ENCODE results near the gene IL1RN.

IL1RN gene

DNA sequence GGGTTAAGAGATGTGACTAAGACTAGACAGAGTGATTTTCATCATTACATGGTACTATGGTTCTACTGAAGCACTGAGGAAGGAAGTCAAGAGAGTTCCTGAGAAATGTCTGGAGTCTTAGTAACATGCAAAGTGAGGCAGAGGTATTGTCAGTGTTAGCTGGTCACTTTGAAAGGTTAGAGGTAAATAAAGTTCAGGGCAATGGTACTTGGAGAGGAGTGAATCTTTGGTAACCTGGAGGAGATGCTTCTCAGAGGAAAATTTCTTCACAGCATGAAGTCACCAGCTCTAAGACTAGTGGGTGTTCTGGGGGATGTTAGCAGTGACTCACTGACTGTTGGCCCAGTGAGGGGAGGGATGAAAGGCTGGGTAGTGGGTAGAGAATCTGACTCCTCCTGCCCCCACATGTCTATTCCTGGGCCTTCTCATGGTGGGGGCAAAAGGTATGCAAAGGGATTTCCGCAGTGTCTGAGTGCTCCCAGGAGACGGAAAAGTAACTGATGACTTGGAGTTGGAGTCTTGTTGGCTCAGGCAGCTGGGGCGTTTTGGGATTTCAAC, 23.3 kb upstream of the IL1RN start:
- DNase-seq (ENCODE audit: low spot score) = no peak

DNA sequence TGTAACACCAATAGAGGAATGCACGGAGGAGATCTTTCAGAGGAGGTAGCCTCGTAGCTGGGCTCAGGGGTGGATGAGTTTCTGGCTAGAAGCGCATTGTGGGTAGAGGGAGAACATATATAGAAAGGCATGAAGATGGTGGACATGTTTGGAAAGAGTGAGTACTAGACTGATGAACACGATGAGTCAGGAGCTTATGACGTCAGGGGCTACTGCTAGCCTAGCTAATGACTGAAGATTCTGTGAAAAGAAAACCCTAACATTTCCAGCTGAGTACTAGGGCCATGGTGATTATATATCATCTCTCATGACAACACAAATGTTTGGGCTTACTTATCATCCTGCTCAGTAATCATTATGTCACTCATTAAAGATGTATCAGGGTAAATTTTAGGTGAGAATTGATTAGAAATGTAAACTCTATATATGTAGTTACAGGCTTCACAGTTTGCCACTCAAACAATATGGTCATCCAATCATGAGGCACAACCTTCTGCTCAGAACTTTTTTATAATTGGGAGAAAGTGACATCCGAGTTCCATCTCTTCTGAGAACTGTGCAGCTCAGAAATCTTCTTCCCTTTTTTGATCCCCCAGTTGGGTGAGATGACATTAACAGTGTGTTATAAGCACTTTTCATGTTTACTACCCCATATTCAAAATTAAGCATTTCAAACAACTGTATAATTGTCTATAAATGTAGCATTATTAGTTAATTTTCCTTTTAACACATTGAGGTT, 22.2 kb upstream of the IL1RN start:
- no peak for DNase-seq (ENCODE audit: low spot score)

DNA sequence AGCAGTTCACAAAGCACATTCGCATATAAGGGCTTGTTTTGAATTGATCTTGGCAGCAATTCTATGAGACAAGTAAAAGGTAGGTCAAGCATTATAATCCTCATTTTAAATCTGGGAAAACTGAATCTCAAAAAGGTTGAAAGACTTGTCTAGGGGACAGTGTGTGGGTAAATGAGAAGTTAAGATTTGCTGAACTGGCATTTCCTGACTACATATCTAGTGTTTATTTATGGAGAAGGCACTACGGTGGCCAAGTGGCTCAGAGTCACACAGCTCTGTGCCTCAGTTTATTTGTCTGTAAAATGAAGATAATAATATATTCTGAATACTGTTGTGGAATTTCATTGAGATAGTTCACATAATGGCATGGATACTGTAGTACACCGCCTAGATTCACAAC, 16.3 kb upstream of the IL1RN start:
- DNase-seq (ENCODE audit: low spot score) = no peak

GRCh38 chr2:113111823-113112287, 15.5 kb upstream of the IL1RN start:
- DNase-seq (ENCODE audit: low spot score) = no peak

- no peak for DNase-seq (ENCODE audit: low spot score)
Observed at GRCh38 chr2:113112441-113112840, 15.0 kb upstream of the IL1RN start.

- DNase-seq (ENCODE audit: low spot score) = no peak
Observed at GRCh38 chr2:113112871-113113270, 14.5 kb upstream of the IL1RN start.

GRCh38 chr2:113113807-113114206, 13.6 kb upstream of the IL1RN start:
- DNase-seq (ENCODE audit: low spot score) = no peak

GRCh38 chr2:113114224-113114945, 13.0 kb upstream of the IL1RN start:
- no peak for DNase-seq (ENCODE audit: low spot score)

DNA sequence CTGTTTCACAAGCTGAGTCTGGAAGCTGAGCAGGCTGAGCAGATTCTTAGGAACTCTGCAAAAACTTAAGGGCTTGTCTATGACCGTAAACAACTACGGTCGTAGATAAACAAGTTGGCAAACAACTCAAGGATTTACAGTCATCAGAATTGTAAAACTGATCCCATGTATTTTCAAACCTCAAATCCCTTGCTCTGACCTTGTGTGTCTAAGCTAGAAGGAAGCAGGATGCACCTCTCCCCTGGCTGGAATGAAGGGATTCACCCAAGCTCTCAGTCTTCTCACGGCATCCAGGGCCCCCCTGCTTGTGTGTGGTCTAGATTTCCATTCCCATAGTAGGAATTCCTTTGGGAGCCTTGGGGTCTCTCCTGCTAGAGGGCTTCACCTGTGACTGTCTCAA, 12.4 kb upstream of the IL1RN start:
- no peak for DNase-seq (ENCODE audit: low spot score)

- no peak for DNase-seq (ENCODE audit: low spot score)
Observed at GRCh38 chr2:113116100-113116958, 11.1 kb upstream of the IL1RN start.

- no peak for DNase-seq (ENCODE audit: low spot score)
Observed at GRCh38 chr2:113117541-113118262, 9.7 kb upstream of the IL1RN start.

DNA sequence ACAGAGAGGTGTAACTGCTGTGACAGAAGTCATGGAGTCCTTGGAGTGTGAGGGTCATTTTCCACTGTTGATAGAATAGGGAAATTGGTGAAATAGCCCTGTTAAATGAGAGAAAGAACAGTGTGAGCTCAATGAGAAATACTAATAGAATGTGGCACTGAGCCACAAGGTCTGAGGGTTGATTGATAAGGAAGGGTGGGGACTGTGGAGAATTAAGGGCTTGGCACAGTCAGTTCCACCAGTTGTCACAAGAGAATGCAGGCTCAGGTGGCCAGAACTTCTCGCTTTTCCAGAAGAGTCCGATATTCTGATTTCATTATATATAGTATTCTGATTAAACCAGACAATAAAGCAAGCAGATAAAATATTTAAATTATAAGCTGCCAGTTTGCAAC, 9.1 kb upstream of the IL1RN start:
- DNase-seq (ENCODE audit: low spot score) = no peak

DNA sequence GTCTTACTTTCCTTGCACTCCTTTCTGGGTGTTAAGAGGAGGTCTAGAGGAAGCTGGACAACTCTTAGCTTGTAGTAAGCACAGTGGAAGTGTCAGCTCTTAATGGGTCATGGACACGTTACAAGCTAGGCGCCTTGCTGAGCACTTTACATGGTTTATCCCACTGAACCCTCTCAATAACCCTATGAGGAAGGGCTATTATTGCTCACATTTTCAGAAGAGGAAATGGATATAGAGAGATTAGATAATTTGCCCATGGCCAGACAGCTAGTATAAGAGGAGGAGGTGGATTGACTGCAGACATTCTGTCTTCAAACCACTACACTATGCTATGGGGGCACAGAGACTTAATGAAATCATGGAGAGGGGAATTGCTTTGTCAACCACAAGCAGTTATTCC, 8.3 kb upstream of the IL1RN start:
- no peak for DNase-seq (ENCODE audit: low spot score)

- no peak for DNase-seq (ENCODE audit: low spot score)
Observed at GRCh38 chr2:113120861-113121260, 6.5 kb upstream of the IL1RN start.

GRCh38 chr2:113122364-113122763, 5.0 kb upstream of the IL1RN start:
- no peak for DNase-seq (ENCODE audit: low spot score)

DNA sequence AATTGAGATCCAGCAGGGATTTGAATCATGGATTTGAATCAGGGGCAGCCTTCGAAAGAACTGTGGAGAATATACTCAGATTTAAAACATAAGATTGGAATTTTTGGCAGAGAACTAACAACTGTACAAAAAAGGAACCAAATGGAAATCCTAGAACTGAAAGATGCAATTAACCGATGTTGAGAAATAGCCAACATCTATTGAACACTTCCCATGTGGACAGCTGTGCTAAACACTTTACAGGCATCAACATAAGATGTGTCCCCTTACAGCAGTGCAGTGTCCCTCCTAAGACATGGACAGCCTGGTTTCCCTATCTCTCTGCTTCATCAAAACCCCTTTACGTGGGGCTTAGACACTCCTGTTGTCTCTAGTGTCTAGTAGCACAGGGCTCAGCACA, 3.7 kb upstream of the IL1RN start:
- DNase-seq (ENCODE audit: low spot score) = no peak

DNA sequence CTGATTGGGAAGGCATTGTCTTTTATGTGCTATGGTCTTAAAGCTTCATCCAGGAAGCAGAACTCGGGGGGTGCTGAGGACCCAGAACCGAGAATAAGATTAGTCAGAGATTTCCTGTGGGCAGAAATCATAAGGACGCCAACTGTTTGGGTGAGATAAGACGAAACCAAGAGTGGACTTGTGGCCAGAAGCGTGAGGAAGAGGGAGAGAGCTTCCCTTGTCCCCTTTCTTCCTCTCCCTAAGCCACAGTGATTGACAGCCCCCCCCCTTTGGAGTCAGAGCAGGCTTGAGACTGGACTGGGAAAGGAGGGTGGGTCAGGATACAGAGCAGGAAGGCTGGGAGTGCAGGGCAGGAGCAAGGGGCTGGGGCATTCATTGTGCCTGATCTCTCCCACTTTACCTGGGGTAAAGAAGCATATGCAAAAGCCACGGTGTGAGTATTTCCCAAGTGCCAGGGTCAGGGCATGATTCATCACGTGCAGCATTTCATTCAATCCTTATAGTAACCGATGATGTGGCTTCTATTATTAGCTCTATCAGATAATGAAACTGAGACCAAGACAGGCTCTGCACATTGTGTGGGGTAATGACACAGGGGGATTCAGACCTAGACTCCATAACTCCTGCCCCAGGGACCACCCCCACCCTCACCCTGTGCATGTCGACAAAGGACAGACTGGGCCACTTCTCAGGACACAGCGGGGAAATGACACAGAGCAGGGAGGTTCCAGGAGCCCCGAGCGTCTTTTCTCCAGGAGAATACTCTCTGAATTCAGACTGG, 3.0 kb upstream of the IL1RN start:
- no peak for DNase-seq (ENCODE audit: low spot score)

- no peak for DNase-seq (ENCODE audit: low spot score)
Observed at GRCh38 chr2:113124984-113125855, 2.2 kb upstream of the IL1RN start.

DNA sequence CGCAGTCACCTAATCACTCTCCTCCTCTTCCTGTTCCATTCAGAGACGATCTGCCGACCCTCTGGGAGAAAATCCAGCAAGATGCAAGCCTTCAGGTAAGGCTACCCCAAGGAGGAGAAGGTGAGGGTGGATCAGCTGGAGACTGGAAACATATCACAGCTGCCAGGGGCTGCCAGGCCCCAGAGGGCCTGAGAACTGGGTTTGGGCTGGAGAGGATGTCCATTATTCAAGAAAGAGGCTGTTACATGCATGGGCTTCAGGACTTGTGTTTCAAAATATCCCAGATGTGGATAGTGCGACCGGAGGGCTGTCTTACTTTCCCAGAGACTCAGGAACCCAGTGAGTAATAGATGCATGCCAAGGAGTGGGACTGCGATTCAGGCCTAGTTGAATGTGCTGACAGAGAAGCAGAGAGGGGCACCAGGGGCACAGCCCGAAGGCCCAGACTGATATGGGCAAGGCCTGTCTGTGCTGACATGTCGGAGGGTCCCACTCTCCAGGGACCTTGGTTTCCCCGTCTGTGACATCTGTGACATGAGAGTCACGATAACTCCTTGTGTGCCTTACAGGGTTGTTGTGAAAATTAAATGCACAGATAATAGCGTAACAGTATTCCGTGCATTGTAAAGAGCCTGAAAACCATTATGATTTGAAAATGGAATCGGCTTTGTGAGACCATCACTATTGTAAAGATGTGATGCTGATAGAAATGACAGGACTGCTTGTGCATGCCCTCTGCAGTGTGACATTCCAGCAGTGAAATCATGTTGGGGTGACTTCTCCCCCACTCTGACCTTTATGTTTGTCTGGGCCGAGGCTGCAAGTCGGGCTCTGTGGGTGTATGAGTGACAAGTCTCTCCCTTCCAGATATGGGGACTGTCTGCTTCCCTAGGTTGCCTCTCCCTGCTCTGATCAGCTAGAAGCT, 510 bp downstream of the IL1RN start:
- DNase-seq (ENCODE audit: low spot score) = no peak

Measured in cerebellar cortex (tissue), 1 donor.